MG63 (cell line): Measurements from ENCODE around the gene UAP1L1. TPM values are rescaled to one million over a fixed set of nuclear protein-coding genes. Genes with fewer than 3 reads are reported as not detected.

ENCODE experiments used
- DNase-seq: peaks from one replicate; pipeline ENCODE4 v3.0.0-alpha.2; 2020
- H3K27me3 ChIP-seq: fragments of 250-450 bp; sonication (Bioruptor Pico); 2 replicates; pipeline ENCODE4 v1.5.1; 2020; ENCODE audit warnings: mild to moderate bottlenecking, moderate library complexity
- H3K36me3 ChIP-seq: fragments of 250-450 bp; sonication (Bioruptor Pico); 2 replicates; pipeline ENCODE4 v1.5.1; 2020; ENCODE audit warnings: mild to moderate bottlenecking, moderate library complexity
- H3K4me3 ChIP-seq: fragments of 250-450 bp; sonication (Bioruptor Pico); 2 replicates; pipeline ENCODE4 v1.5.1; 2020; ENCODE audit warnings: mild to moderate bottlenecking, moderate library complexity
- H3K9me3 ChIP-seq: fragments of 250-450 bp; sonication (Bioruptor Pico); 2 replicates; pipeline ENCODE4 v1.5.1; 2020; ENCODE audit warnings: mild to moderate bottlenecking, moderate library complexity
- total RNA-seq: library from RNA; depleted of rRNA; stranded (reverse); fragments of >200 nt; shearing (Covaris generic); gene quantifications from 2 replicates; pipeline ENCODE4 v1.2.3, GENCODE V29; 2014; ENCODE audit warnings: low replicate concordance

Gene UAP1L1
- total RNA-seq, 1 experiment from 2014 or later, result 8.2 TPM

GRCh38 chr9:137096785-137097546 is 19.6 kb downstream of the UAP1L1 start:
- Histone ChIP-seq H3K4me3 (no peak overlapping the region), H3K36me3 (peaks cover 38% of the 10 kb centered on the region), H3K27me3 (no peaks in the 10 kb centered on the region), H3K9me3 (no peaks in the 10 kb centered on the region)
- DNase-seq, result no peak

DNA sequence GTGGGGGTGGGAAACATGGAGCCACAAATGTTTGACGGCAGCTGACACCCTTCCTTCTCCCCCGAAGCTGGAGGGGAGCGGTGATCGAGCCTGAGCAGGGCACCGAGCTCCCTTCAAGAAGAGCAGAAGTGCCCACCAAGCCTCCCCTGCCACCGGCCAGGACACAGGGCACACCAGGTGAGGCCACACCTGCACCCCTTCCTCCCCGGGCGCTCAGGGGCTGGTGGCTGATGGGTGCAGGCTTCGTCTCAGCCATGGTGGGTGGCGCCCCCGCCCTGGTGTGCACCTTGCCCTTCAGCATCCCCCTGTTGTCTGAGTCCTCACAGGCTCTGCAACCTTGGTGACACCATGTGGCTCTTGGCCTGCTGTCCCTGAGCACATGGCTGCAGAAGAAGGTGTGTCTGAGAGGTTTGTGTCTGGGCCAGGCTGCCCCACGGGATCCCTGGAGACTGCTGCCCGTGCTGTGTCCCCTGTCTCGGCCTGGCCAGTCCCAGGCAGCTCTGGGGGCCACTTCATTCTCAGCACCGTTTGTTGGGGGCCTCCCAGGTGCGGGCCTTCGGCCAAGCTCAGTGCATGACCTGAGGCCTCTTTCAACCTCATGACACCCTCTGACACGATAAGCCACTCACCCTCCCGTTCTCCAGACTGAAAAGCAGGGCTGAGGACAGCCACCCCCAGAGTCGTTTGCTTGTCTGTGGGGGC is 20.6 kb downstream of the UAP1L1 start:
- DNase-seq, result no peak
- Histone ChIP-seq H3K36me3 (peaks cover 36% of the 10 kb centered on the region), H3K27me3 (no peaks in the 10 kb centered on the region), H3K9me3 (no peaks in the 10 kb centered on the region), H3K4me3 (no peak overlapping the region)

DNA sequence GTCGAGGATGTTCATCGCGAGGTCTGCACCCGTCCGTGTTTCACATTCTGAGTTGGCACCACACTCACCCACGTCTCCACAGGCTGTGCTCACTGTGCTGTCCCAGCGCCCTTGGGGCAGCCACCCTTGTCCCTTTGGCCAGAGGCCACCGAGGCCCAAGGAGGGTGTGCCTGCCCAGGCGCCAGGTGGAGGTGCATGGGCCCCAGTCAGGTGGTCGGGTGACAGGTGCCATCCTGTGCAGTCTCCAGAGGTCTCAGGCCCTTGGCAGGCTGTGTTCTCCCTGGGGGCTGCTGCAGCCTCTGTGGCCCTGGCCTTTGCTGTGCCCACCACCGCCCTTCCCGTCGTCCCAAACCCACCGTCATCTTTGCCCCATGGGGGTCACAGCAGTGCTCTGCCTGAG is 21.9 kb downstream of the UAP1L1 start:
- H3K9me3 ChIP-seq, result no peaks in the 10 kb centered on the region
- peaks cover 33% of the 10 kb centered on the region for H3K36me3 ChIP-seq
- DNase-seq, result no peak
- H3K27me3 ChIP-seq, result no peaks in the 10 kb centered on the region
- no peak overlapping the region for H3K4me3 ChIP-seq

DNA sequence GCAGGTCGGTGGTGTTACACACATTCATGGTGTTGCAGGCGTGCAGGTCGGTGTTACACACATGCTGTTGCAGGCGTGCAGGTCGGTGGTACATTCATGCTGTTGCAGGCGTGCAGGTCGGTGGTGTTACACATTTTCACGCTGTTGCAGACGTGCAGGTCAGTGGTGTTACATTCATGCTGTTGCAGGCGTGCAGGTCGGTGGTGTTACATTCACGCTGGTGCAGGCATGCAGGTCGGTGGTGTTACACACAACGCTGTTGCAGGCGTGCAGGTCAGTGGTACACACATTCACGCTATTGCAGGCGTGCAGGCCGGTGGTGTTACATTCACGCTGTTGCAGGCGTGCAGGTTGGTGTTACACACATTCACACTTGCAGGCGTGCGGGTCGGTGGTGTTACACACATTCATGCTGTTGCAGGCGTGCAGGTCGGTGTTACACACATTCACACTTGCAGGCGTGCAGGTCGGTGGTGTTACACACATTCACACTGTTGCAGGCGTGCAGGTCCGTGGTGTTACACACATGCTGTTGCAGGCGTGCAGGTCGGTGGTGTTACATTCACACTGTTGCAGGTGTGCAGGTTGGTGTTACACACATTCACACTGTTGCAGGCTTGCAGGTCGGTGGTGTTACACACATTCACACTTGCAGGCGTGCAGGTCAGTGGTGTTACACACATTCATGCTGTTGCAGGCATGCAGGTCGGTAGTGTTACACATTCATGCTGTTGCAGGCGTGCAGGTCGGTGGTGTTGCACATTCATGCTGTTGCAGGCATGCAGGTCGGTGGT is 26.1 kb downstream of the UAP1L1 start:
- no peak overlapping the region for H3K4me3 ChIP-seq
- H3K27me3 ChIP-seq, result no peaks in the 10 kb centered on the region
- no peaks in the 10 kb centered on the region for H3K9me3 ChIP-seq
- no peak for DNase-seq
- H3K36me3 ChIP-seq, result peaks cover 24% of the 10 kb centered on the region

GRCh38 chr9:137105814-137106661 is 28.7 kb downstream of the UAP1L1 start:
- H3K27me3 ChIP-seq, result no peaks in the 10 kb centered on the region
- H3K9me3 ChIP-seq, result no peaks in the 10 kb centered on the region
- no peak overlapping the region for H3K4me3 ChIP-seq
- DNase-seq, result no peak
- H3K36me3 ChIP-seq, result peaks cover 17% of the 10 kb centered on the region

GRCh38 chr9:137106662-137107250 is 29.4 kb downstream of the UAP1L1 start:
- no peaks in the 10 kb centered on the region for H3K27me3 ChIP-seq
- DNase-seq, result no peak
- H3K4me3 ChIP-seq, result no peak overlapping the region
- H3K36me3 ChIP-seq, result peaks cover 11% of the 10 kb centered on the region
- no peaks in the 10 kb centered on the region for H3K9me3 ChIP-seq

- H3K4me3 ChIP-seq, result no peak overlapping the region
- H3K9me3 ChIP-seq, result no peaks in the 10 kb centered on the region
- peaks cover 11% of the 10 kb centered on the region for H3K36me3 ChIP-seq
- H3K27me3 ChIP-seq, result no peaks in the 10 kb centered on the region
- no peak for DNase-seq
These were observed 30.1 kb downstream of the UAP1L1 start for GRCh38 chr9:137107312-137107921.

DNA sequence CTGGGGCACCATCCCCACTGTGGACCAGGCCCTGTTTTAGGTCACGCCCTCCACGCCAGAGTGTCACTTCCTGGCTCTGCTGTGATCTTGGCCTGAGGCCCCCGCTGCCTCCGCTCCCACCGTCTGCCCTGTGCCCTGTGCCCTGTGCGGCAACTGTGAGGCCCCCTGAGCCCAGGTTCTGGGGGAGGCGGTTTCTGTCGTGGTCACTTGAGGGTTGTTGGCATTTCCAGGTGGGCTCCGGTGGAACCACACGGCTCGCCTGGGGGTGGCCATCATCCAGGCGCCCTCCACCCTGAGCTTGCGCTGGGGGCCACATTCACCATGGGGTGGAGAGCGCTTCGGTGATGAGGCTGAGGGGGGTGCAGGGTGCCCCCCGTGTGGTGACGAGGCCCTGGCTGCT is 30.7 kb downstream of the UAP1L1 start:
- no peak for DNase-seq
- peaks cover 16% of the 10 kb centered on the region for H3K36me3 ChIP-seq
- H3K27me3 ChIP-seq, result no peaks in the 10 kb centered on the region
- no peaks in the 10 kb centered on the region for H3K9me3 ChIP-seq
- H3K4me3 ChIP-seq, result no peak overlapping the region

- no peak for DNase-seq
These were observed 31.4 kb downstream of the UAP1L1 start for GRCh38 chr9:137108608-137109249.

GRCh38 chr9:137109250-137110146 is 32.2 kb downstream of the UAP1L1 start:
- DNase-seq, result no peak
- Histone ChIP-seq H3K9me3 (no peaks in the 10 kb centered on the region), H3K27me3 (no peaks in the 10 kb centered on the region), H3K36me3 (peaks cover 14% of the 10 kb centered on the region), H3K4me3 (no peak overlapping the region)

More at GRCh38 chr9:137108608-137109249, 31.4 kb downstream of the UAP1L1 start:
- Histone ChIP-seq H3K36me3 (peaks cover 17% of the 10 kb centered on the region), H3K9me3 (no peaks in the 10 kb centered on the region), H3K27me3 (no peaks in the 10 kb centered on the region), H3K4me3 (no peak overlapping the region)

GRCh38 chr9:137110147-137110910 is 33.0 kb downstream of the UAP1L1 start:
- Histone ChIP-seq H3K27me3 (no peaks in the 10 kb centered on the region), H3K4me3 (no peak overlapping the region), H3K9me3 (no peaks in the 10 kb centered on the region), H3K36me3 (peaks cover 14% of the 10 kb centered on the region)
- DNase-seq, result no peak

GRCh38 chr9:137110911-137111787 is 33.8 kb downstream of the UAP1L1 start:
- no peaks in the 10 kb centered on the region for H3K27me3 ChIP-seq
- DNase-seq, result no peak
- peaks cover 14% of the 10 kb centered on the region for H3K36me3 ChIP-seq
- no peak overlapping the region for H3K4me3 ChIP-seq
- no peaks in the 10 kb centered on the region for H3K9me3 ChIP-seq
